Measurements from ENCODE around the gene BCL6.
A peak's percentile ranks its signal among the peaks of the same experiment; 100 is the strongest.

The BCL6 gene

DNA sequence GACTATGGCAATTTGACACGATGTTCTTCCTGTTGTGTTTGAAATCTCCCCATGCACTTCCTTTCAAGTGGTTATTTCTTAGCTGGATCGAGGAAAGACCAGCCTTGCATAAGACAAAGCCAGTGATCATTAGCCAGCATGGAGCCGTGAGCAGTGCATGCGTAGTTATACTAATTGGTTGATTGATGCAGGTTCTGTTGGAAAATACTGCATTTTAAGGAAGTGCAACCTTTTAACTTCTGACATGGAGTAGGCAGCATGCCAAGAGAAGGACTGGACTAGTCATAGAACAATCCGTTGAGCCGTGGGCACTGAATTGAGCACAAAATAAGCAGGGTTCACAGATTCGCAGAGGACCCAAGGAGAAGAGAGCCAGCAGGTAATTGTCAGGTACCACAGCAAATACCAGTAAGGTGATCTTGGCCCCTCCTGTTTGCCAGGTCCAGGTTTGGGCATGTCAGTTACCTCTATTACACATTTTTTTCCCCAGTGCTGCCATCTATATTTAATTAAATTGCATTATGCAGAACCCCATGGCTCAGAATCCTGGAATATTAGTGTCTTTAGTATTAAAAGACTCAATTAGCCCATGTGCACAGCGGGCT is 29.0 kb upstream of the BCL6 start:
- H3K9me3 ChIP-seq (ENCODE audit: insufficient read depth, low read depth, low read length): no peaks in the 10 kb centered on the region
- H4K91ac ChIP-seq (ENCODE audit: low read depth, low read length): no peak overlapping the region
- H2BK120ac ChIP-seq (ENCODE audit: insufficient read depth, low read length, poor library complexity): no peak overlapping the region
- no peaks in the 10 kb centered on the region for H3K36me3 ChIP-seq (ENCODE audit: control insufficient read depth in 1 of 2, insufficient read depth in 2 of 2, low read length in 2 of 2)
- no peak overlapping the region for H2AK5ac ChIP-seq (ENCODE audit: low read length)
- no peak overlapping the region for H2BK12ac ChIP-seq (ENCODE audit: low read length)
- H3K27me3 ChIP-seq (ENCODE audit: insufficient read depth, low read length): no peaks in the 10 kb centered on the region
- no peak overlapping the region for H4K8ac ChIP-seq (ENCODE audit: low read depth, low read length)
- H3K4ac ChIP-seq (ENCODE audit: low read depth, low read length): no peak overlapping the region
- no peak overlapping the region for H3K23ac ChIP-seq (ENCODE audit: low read length)
- H3K79me2 ChIP-seq (ENCODE audit: control insufficient read depth, insufficient read depth, low read length, poor library complexity): no peaks in the 10 kb centered on the region
- H3K27ac ChIP-seq (ENCODE audit: low read depth, low read length): no peak overlapping the region
- no peak overlapping the region for H3K9ac ChIP-seq (ENCODE audit: low read length)
- no peak overlapping the region for H3K4me2 ChIP-seq (ENCODE audit: low read length)
- no peak overlapping the region for H3K18ac ChIP-seq (ENCODE audit: low read length)
- DNase-seq: peak in 1 of 2 donors; percentile 49
- no peaks in the 10 kb centered on the region for H3K79me1 ChIP-seq (ENCODE audit: low read length)
- H3K4me3 ChIP-seq (ENCODE audit: low read depth, low read length): no peak overlapping the region
- no peak overlapping the region for H3K14ac ChIP-seq (ENCODE audit: low read length)
- WGBS (ENCODE audit: extremely low coverage, insufficient coverage, insufficient read length): no CpG with 5 or more reads among the region's 8 CpGs
- no peak overlapping the region for H2AFZ ChIP-seq (ENCODE audit: insufficient read depth, low read length, poor library complexity)
- no peaks in the 10 kb centered on the region for H3K4me1 ChIP-seq (ENCODE audit: control insufficient read depth in 1 of 2, insufficient read depth in 2 of 2, low read length in 2 of 2)
- no peak overlapping the region for H4K12ac ChIP-seq (ENCODE audit: low read depth, low read length)
- H2BK5ac ChIP-seq (ENCODE audit: low read depth, low read length, poor library complexity): no peak overlapping the region

DNA sequence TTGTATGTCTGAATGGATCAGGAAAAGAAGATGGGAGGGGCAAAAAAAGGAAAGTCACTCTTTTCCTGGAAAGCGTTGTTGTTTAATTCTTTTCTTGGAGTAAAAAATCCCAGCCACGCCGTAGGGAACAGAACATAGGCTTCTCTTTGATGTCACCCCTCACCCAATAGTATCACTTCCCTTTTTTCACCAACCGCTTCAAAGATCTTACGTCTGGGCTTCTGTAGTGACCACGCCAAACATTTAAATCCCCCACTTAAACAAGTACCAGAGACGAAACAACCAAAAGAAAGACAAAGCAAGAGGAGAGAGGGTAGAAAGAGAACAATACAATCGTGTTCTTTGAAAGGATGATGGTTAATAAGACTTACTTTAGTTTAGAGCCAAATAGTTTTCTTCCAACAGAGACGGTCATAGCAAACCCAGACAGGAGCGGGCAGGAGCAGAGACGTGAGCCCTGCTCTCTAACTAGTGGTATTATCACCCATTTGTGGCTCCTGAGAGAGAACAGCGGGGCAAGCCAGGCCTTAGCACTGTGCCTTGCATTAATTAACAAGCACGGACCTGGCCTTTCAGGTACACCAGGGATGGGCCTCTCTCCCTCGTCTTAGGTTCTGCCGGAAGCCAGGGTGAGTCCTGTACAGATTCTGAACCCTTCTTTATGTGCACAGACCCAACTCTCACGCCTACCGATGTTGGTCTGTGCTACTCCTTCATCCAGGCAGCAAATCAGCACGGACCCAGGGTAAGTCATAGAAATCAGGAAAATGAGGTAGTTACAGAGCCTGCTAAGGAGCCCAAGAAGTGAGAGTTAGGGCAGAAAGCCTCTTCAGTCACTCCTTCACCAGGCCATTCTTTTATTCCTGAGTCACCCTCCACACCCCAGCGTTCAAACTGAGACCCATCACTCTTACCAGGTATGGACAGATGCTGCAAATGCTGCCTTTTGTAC is 28.2 kb upstream of the BCL6 start:
- Histone ChIP-seq H2AFZ (ENCODE audit: insufficient read depth, low read length, poor library complexity) (no peak overlapping the region), H3K79me1 (ENCODE audit: low read length) (no peaks in the 10 kb centered on the region)
- no CpG with 5 or more reads among the region's 19 CpGs for WGBS (ENCODE audit: extremely low coverage, insufficient coverage, insufficient read length)

DNA sequence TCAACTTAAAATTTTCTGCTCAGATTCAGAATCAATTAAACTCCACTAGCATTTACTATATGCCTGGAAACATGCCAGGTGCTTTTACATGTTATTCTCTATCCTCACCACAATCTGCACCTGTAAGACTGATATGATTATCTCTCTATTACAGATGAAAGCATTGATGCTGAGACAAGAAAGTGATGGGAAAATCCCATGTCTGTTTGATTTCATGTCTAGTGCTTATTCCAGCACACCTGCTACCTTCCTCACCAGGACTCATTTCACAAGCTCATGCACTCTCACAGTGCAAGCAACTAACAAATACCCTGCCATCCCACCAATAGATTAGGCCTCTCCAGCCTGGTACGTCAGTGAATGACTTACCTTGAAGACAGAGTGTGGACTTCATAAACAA is 25.0 kb upstream of the BCL6 start:
- WGBS (ENCODE audit: extremely low coverage, insufficient coverage, insufficient read length): no CpG with 5 or more reads among the region's 1 CpG
- no peaks in the 10 kb centered on the region for H3K79me2 ChIP-seq (ENCODE audit: control insufficient read depth, insufficient read depth, low read length, poor library complexity)
- H4K8ac ChIP-seq (ENCODE audit: low read depth, low read length): no peak overlapping the region
- H3K36me3 ChIP-seq (ENCODE audit: control insufficient read depth in 1 of 2, insufficient read depth in 2 of 2, low read length in 2 of 2): no peaks in the 10 kb centered on the region
- no peak overlapping the region for H4K12ac ChIP-seq (ENCODE audit: low read depth, low read length)
- H2BK120ac ChIP-seq (ENCODE audit: insufficient read depth, low read length, poor library complexity): no peak overlapping the region
- H3K79me1 ChIP-seq (ENCODE audit: low read length): peaks cover 2% of the 10 kb centered on the region
- no peak overlapping the region for H3K27ac ChIP-seq (ENCODE audit: low read depth, low read length)
- no peak overlapping the region for H3K4me2 ChIP-seq (ENCODE audit: low read length)
- DNase-seq: no peak
- no peak overlapping the region for H4K91ac ChIP-seq (ENCODE audit: low read depth, low read length)
- no peak overlapping the region for H3K4ac ChIP-seq (ENCODE audit: low read depth, low read length)
- no peak overlapping the region for H3K4me3 ChIP-seq (ENCODE audit: low read depth, low read length)
- no peak overlapping the region for H2BK5ac ChIP-seq (ENCODE audit: low read depth, low read length, poor library complexity)
- H3K23ac ChIP-seq (ENCODE audit: low read length): no peak overlapping the region
- peaks cover 0 to 3% of the 10 kb centered on the region in 2 experiments for H3K4me1 ChIP-seq (ENCODE audit: control insufficient read depth in 1 of 2, insufficient read depth in 2 of 2, low read length in 2 of 2)
- no peak overlapping the region for H3K14ac ChIP-seq (ENCODE audit: low read length)
- no peak overlapping the region for H2BK12ac ChIP-seq (ENCODE audit: low read length)
- no peak overlapping the region for H2AK5ac ChIP-seq (ENCODE audit: low read length)
- H3K18ac ChIP-seq (ENCODE audit: low read length): no peak overlapping the region
- H3K9me3 ChIP-seq (ENCODE audit: insufficient read depth, low read depth, low read length): no peaks in the 10 kb centered on the region
- no peak overlapping the region for H2AFZ ChIP-seq (ENCODE audit: insufficient read depth, low read length, poor library complexity)
- H3K9ac ChIP-seq (ENCODE audit: low read length): no peak overlapping the region
- no peaks in the 10 kb centered on the region for H3K27me3 ChIP-seq (ENCODE audit: insufficient read depth, low read length)

More for the DNA sequence above, 28.2 kb upstream of the BCL6 start:
- no peak overlapping the region for H3K23ac ChIP-seq (ENCODE audit: low read length)
- H2BK12ac ChIP-seq (ENCODE audit: low read length): peak overlapping the region; percentile 28
- H3K9ac ChIP-seq (ENCODE audit: low read length): no peak overlapping the region
- H3K9me3 ChIP-seq (ENCODE audit: insufficient read depth, low read depth, low read length): no peaks in the 10 kb centered on the region
- H3K4ac ChIP-seq (ENCODE audit: low read depth, low read length): no peak overlapping the region
- H4K91ac ChIP-seq (ENCODE audit: low read depth, low read length): no peak overlapping the region
- no peak overlapping the region for H3K18ac ChIP-seq (ENCODE audit: low read length)
- peak in 1 of 2 donors; percentile 17 for DNase-seq
- no peak overlapping the region for H2AK5ac ChIP-seq (ENCODE audit: low read length)
- no peaks in the 10 kb centered on the region for H3K79me2 ChIP-seq (ENCODE audit: control insufficient read depth, insufficient read depth, low read length, poor library complexity)
- H3K4me2 ChIP-seq (ENCODE audit: low read length): no peak overlapping the region
- H3K4me1 ChIP-seq (ENCODE audit: control insufficient read depth in 1 of 2, insufficient read depth in 2 of 2, low read length in 2 of 2): no peaks in the 10 kb centered on the region
- no peaks in the 10 kb centered on the region for H3K36me3 ChIP-seq (ENCODE audit: control insufficient read depth in 1 of 2, insufficient read depth in 2 of 2, low read length in 2 of 2)
- H3K14ac ChIP-seq (ENCODE audit: low read length): peak overlapping the region; percentile 20
- H3K4me3 ChIP-seq (ENCODE audit: low read depth, low read length): no peak overlapping the region
- H2BK5ac ChIP-seq (ENCODE audit: low read depth, low read length, poor library complexity): no peak overlapping the region
- H3K27me3 ChIP-seq (ENCODE audit: insufficient read depth, low read length): no peaks in the 10 kb centered on the region
- H2BK120ac ChIP-seq (ENCODE audit: insufficient read depth, low read length, poor library complexity): no peak overlapping the region
- no peak overlapping the region for H3K27ac ChIP-seq (ENCODE audit: low read depth, low read length)
- no peak overlapping the region for H4K12ac ChIP-seq (ENCODE audit: low read depth, low read length)
- no peak overlapping the region for H4K8ac ChIP-seq (ENCODE audit: low read depth, low read length)

DNA sequence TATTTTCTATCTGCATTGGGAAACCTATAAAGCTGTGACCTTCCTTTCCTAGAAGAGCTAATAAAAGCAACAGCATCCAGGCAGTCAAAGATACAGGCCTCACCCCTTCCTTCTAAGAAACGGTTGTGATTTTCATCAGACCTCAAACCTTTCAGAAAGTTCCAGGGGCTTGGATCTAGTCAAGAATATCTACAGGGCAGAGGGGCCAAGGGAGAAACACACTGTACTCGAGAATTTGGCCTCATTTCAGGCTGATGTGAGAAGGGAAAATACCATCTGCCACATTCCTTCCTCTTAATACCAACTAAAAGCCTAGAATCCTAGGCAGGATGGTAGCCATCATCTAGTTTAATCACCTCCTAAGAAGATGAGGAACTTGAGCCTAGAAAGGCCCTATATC is 24.5 kb upstream of the BCL6 start:
- no CpG with 5 or more reads among the region's 2 CpGs for WGBS (ENCODE audit: extremely low coverage, insufficient coverage, insufficient read length)

More for the DNA sequence above, 24.5 kb upstream of the BCL6 start:
- no peak overlapping the region for H2BK12ac ChIP-seq (ENCODE audit: low read length)
- no peak overlapping the region for H3K4me2 ChIP-seq (ENCODE audit: low read length)
- H3K9me3 ChIP-seq (ENCODE audit: insufficient read depth, low read depth, low read length): no peaks in the 10 kb centered on the region
- DNase-seq: no peak
- no peak overlapping the region for H2AFZ ChIP-seq (ENCODE audit: insufficient read depth, low read length, poor library complexity)
- H3K4ac ChIP-seq (ENCODE audit: low read depth, low read length): no peak overlapping the region
- H3K36me3 ChIP-seq (ENCODE audit: control insufficient read depth in 1 of 2, insufficient read depth in 2 of 2, low read length in 2 of 2): no peaks in the 10 kb centered on the region
- H3K18ac ChIP-seq (ENCODE audit: low read length): no peak overlapping the region
- no peak overlapping the region for H4K12ac ChIP-seq (ENCODE audit: low read depth, low read length)
- peaks cover 4 to 7% of the 10 kb centered on the region in 2 experiments for H3K4me1 ChIP-seq (ENCODE audit: control insufficient read depth in 1 of 2, insufficient read depth in 2 of 2, low read length in 2 of 2)
- no peaks in the 10 kb centered on the region for H3K27me3 ChIP-seq (ENCODE audit: insufficient read depth, low read length)
- no peak overlapping the region for H3K14ac ChIP-seq (ENCODE audit: low read length)
- no peak overlapping the region for H3K23ac ChIP-seq (ENCODE audit: low read length)
- H3K79me2 ChIP-seq (ENCODE audit: control insufficient read depth, insufficient read depth, low read length, poor library complexity): no peaks in the 10 kb centered on the region
- H3K9ac ChIP-seq (ENCODE audit: low read length): no peak overlapping the region
- no peak overlapping the region for H2BK5ac ChIP-seq (ENCODE audit: low read depth, low read length, poor library complexity)
- H3K27ac ChIP-seq (ENCODE audit: low read depth, low read length): no peak overlapping the region
- H4K91ac ChIP-seq (ENCODE audit: low read depth, low read length): no peak overlapping the region
- H2AK5ac ChIP-seq (ENCODE audit: low read length): no peak overlapping the region
- H4K8ac ChIP-seq (ENCODE audit: low read depth, low read length): no peak overlapping the region
- no peak overlapping the region for H2BK120ac ChIP-seq (ENCODE audit: insufficient read depth, low read length, poor library complexity)
- peaks cover 6% of the 10 kb centered on the region for H3K79me1 ChIP-seq (ENCODE audit: low read length)
- H3K4me3 ChIP-seq (ENCODE audit: low read depth, low read length): no peak overlapping the region

Data from trophoblast cell (in vitro differentiated cells and primary cell).